ENCODE data around the gene PLEKHG2. TPM values are rescaled to one million over a fixed set of nuclear protein-coding genes. Genes with fewer than 3 reads are reported as not detected.

The PLEKHG2 gene
- total RNA-seq, 1 donor from 2014 or later = 172 TPM

- Mint-ChIP-seq H3K9me3 (no peaks in the 10 kb centered on the region), H3K4me1 (peaks cover 2% of the 10 kb centered on the region), H3K4me3 (no peak overlapping the region), H3K27me3 (ENCODE audit: low read depth) (no peaks in the 10 kb centered on the region), H3K27ac (no peak overlapping the region), H3K36me3 (peaks cover 40% of the 10 kb centered on the region)
- no peak for TF ChIP-seq CTCF (IDR thresholded peaks at IDR 0.05; ENCODE audit: unreplicated experiment)
- DNase-seq (ENCODE audit: low spot score in 2 of 2, unreplicated experiment in 2 of 2) = no peak
These were observed 27.5 kb upstream of the PLEKHG2 start for GRCh38 chr19:39384839-39385568.

GRCh38 chr19:39385629-39386411 lies 26.6 kb upstream of the PLEKHG2 start:
- DNase-seq (ENCODE audit: low spot score in 2 of 2, unreplicated experiment in 2 of 2) = no peak
- Mint-ChIP-seq H3K4me1 (peaks cover 7% of the 10 kb centered on the region), H3K4me3 (no peak overlapping the region), H3K27ac (peak overlapping the region; percentile 61), H3K27me3 (ENCODE audit: low read depth) (no peaks in the 10 kb centered on the region), H3K36me3 (peaks cover 38% of the 10 kb centered on the region), H3K9me3 (no peaks in the 10 kb centered on the region)
- no peak for TF ChIP-seq CTCF (IDR thresholded peaks at IDR 0.05; ENCODE audit: unreplicated experiment)

- no peak for DNase-seq (ENCODE audit: low spot score in 2 of 2, unreplicated experiment in 2 of 2)
- H3K27ac Mint-ChIP-seq = peak overlapping the region; percentile 8
- H3K4me1 Mint-ChIP-seq = peaks cover 12% of the 10 kb centered on the region
- no peaks in the 10 kb centered on the region for H3K9me3 Mint-ChIP-seq
- TF ChIP-seq CTCF (IDR thresholded peaks at IDR 0.05; ENCODE audit: unreplicated experiment) = no peak
- H3K4me3 Mint-ChIP-seq = no peak overlapping the region
- no peaks in the 10 kb centered on the region for H3K27me3 Mint-ChIP-seq (ENCODE audit: low read depth)
- H3K36me3 Mint-ChIP-seq = peaks cover 31% of the 10 kb centered on the region
These were observed 25.9 kb upstream of the PLEKHG2 start for GRCh38 chr19:39386557-39386956.

GRCh38 chr19:39388657-39389056 lies 23.8 kb upstream of the PLEKHG2 start:
- H3K27ac Mint-ChIP-seq = peak overlapping the region; percentile 80

More at GRCh38 chr19:39388657-39389056, 23.8 kb upstream of the PLEKHG2 start:
- Mint-ChIP-seq H3K4me3 (peak overlapping the region; percentile 44), H3K4me1 (peaks cover 18% of the 10 kb centered on the region), H3K36me3 (peaks cover 21% of the 10 kb centered on the region), H3K9me3 (no peaks in the 10 kb centered on the region), H3K27me3 (ENCODE audit: low read depth) (no peaks in the 10 kb centered on the region)
- TF ChIP-seq CTCF (IDR thresholded peaks at IDR 0.05; ENCODE audit: unreplicated experiment) = no peak
- no peak for DNase-seq (ENCODE audit: low spot score in 2 of 2, unreplicated experiment in 2 of 2)
